Large intestine (tissue), 3 donors: Measurements from ENCODE around the gene AFMID. TPM values are rescaled to one million over a fixed set of nuclear protein-coding genes. Genes with fewer than 3 reads are reported as not detected.
A peak's percentile ranks its signal among the peaks of the same experiment; 100 is the strongest.

Experiments
- DNase-seq, 2 donors: peaks; one replicate each; pipeline versions ENCODE4 v3.0.0 to v3.0.0-alpha.2; 2013
- H3K27ac ChIP-seq: one replicate; pipeline ENCODE4 v1.5.1; 2013; ENCODE audit warnings: low read length
- H3K27me3 ChIP-seq: 2 replicates; pipeline ENCODE4 v1.6.1; 2013; ENCODE audit warnings: low read length; ENCODE audit not compliant: control insufficient read depth, insufficient read depth
- H3K36me3 ChIP-seq: 2 replicates; pipeline ENCODE4 v1.6.1; 2013; ENCODE audit warnings: low read length; ENCODE audit not compliant: control insufficient read depth, insufficient read depth
- H3K4me1 ChIP-seq: one replicate; pipeline ENCODE4 v1.6.1; 2013; ENCODE audit warnings: low read length; ENCODE audit not compliant: control insufficient read depth, insufficient read depth
- H3K4me3 ChIP-seq: one replicate; pipeline ENCODE4 v1.5.1; 2013; ENCODE audit warnings: low read length
- H3K9me3 ChIP-seq: one replicate; pipeline ENCODE4 v1.6.1; 2013; ENCODE audit warnings: mild to moderate bottlenecking, low read depth, low read length, moderate library complexity; ENCODE audit not compliant: control insufficient read depth
- WGBS: methylation state at CpG from one replicate; pipeline ENCODE4 v1.1.5; 2013; ENCODE audit warnings: low lambda C conversion rate; ENCODE audit not compliant: insufficient coverage; 5-methylcytosine and 5-hydroxymethylcytosine counted together
- polyA plus RNA-seq: library from polyadenylated mRNA; unstranded; fragments of 120-200 nt; gene quantifications from one replicate; pipeline ENCODE4 v1.2.1, GENCODE V29; 2013

Gene AFMID
- polyA plus RNA-seq, 1 donor, result 50.8 TPM

DNA sequence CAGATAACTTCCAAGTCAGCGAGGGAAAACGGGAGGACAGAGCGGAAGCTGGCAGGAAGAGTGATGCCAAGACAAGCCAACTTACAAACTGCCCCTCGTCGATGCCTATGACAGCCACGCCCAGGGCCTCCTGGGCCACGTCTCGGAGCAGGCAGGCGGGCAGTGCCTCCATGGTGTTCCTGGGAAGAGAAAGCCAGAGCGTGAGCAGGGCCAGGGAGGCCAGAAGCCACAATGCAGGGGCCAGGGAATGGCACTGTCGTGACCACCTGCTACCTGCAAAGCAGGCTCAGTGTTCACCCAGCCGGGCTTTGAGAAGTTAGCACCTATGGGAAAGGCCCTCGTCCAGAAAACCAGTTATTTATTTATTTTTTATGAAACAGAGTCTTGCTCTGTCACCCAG lies 4.7 kb upstream of the AFMID start:
- Histone ChIP-seq H3K4me3 (no peak overlapping the region), H3K27ac (no peak overlapping the region), H3K36me3 (peaks cover 4% of the 10 kb centered on the region), H3K27me3 (no peaks in the 10 kb centered on the region), H3K4me1 (peaks cover 7% of the 10 kb centered on the region), H3K9me3 (peaks cover 4% of the 10 kb centered on the region)
- no peak for DNase-seq
- 100% methylated on average over 1 of the region's 13 CpGs for WGBS

DNA sequence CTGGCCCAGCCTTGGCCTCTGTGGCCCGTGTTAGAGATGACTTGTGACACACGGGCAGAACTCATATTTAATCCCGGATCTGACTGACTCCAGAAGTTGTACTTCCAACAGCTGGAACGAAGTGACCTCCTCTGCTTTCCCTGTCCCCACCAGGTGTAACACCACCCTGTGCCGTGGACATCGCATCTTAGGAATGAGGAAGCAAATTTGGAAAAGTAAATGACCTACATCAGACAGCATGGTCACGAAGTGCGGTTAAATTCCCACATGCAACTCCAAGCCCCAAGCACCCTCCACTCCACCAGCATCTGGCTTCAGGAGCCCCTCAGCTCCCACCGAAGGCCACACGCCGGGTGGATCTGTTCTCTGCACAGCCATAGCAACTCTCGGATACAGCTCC lies 3.2 kb upstream of the AFMID start:
- Histone ChIP-seq H3K27ac (no peak overlapping the region), H3K4me1 (peaks cover 8% of the 10 kb centered on the region)
- no peak for DNase-seq

DNA sequence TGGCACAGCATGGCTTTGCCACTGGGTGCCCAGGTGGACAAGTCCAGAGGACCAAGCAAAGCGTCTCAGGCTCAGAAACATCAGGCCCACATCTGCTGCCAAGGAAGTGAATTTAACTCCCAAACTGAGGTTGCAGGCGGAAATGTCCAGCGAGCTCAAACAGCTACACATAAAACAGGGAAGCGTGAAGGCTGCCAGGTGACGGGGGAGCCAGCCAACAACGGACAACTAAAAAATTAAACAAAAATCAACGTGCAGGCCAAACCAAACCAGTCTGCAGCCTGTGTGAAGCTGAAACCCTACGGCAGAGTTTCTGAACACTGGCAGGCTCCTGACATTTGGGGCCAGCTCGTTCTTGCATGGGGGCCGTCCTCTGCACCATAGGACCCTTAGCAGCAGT lies 2.8 kb upstream of the AFMID start:
- no peak overlapping the region for H3K27ac ChIP-seq
- no peak overlapping the region for H3K4me3 ChIP-seq
- no peaks in the 10 kb centered on the region for H3K27me3 ChIP-seq
- WGBS, result no CpG with 5 or more reads among the region's 10 CpGs
- peaks cover 4% of the 10 kb centered on the region for H3K36me3 ChIP-seq
- DNase-seq, result no peak
- H3K9me3 ChIP-seq, result peaks cover 4% of the 10 kb centered on the region
- peaks cover 5% of the 10 kb centered on the region for H3K4me1 ChIP-seq

More for the DNA sequence above, 3.2 kb upstream of the AFMID start:
- no CpG with 5 or more reads among the region's 12 CpGs for WGBS
- Histone ChIP-seq H3K9me3 (peaks cover 4% of the 10 kb centered on the region), H3K27me3 (no peaks in the 10 kb centered on the region), H3K4me3 (no peak overlapping the region), H3K36me3 (peaks cover 4% of the 10 kb centered on the region)

DNA sequence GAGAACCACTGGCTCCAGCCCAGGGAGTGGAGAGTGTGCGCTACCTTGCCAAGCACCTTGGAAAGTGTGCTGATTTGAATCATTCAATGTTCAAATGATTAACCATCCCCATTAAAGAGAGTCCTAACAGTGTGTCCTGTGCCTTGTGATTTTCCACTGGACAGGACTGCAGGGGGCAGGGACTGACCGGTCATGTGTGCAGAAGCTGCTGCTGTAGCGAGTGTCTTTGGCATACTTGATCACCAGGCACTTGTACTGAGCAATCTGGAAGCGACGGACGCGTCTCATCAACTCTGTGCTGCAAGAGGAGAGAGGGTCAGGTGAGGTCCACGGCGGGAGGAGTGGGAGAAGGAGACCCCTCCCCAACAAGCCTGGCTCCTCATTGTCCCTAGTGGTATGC lies 2.3 kb upstream of the AFMID start:
- H3K4me3 ChIP-seq, result no peak overlapping the region
- H3K9me3 ChIP-seq, result peaks cover 4% of the 10 kb centered on the region

DNA sequence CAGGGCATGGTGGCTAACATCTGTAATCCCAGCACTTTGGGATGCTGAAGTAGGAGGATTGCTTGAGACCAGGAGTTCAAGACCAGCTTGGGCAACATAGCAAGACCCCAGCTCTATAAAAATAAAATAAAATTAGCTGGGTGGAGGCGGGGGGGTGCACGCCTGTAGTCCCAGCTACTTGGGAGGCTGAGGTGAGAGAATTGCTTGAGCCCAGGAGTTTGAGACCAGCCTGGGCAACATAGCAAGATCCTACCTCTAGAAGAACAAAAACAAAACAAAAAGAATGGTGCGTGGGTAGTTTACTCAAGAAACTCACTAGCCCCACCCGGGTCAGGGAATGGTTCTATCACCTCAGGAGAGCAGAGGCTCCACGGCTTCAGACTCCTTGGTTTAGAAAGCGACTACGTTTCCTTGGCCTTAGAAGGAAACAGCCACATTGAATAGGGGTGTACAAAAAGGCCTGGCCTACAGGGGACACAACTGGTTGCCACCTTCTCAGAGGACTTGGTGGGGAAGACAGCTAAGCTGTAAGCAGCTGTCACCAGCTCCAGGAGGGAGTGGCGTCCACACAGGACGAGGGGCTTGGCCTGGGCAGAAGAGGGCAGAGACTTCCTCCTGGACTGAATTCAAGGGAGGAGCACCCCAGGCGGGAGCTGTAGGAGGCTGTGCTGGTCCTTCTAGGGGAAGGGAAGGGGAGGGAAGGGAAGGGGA lies 1.0 kb upstream of the AFMID start:
- H3K27me3 ChIP-seq, result no peaks in the 10 kb centered on the region
- H3K36me3 ChIP-seq, result peaks cover 10% of the 10 kb centered on the region
- WGBS, result no CpG with 5 or more reads among the region's 10 CpGs
- DNase-seq, result peak in 1 of 2 donors; percentile 37
- H3K4me3 ChIP-seq, result peak overlapping the region; percentile 71
- H3K4me1 ChIP-seq, result peaks cover 5% of the 10 kb centered on the region
- H3K27ac ChIP-seq, result peak overlapping the region; percentile 8
- H3K9me3 ChIP-seq, result peaks cover 4% of the 10 kb centered on the region

More for the DNA sequence above, 2.3 kb upstream of the AFMID start:
- Histone ChIP-seq H3K4me1 (peaks cover 5% of the 10 kb centered on the region), H3K27ac (no peak overlapping the region), H3K27me3 (no peaks in the 10 kb centered on the region), H3K36me3 (peaks cover 4% of the 10 kb centered on the region)
- WGBS, result no CpG with 5 or more reads among the region's 9 CpGs
- no peak for DNase-seq

DNA sequence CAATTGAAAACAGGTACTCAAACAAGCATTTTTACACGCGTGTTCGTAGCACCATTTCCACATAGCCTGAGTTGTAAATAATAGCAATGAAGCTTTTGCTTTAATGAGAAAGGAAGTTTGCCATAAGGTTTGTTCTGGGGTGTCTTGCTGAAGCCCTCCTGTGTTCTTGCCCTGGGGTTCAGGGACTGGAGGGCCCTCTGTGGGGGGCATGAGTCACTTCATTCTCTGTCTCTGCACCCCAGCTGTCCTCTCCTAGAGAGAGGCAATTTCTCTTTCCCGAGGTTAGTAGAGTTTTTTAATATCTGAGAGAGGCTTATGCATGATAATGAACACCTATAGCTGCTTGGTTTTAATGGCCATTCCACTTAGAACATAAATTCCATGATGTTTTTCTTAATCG lies 9.6 kb downstream of the AFMID start:
- peaks cover 21% of the 10 kb centered on the region for H3K36me3 ChIP-seq
- 100% methylated on average over 1 of the region's 5 CpGs for WGBS
- peaks cover 4% of the 10 kb centered on the region for H3K4me1 ChIP-seq
- peaks cover 4% of the 10 kb centered on the region for H3K9me3 ChIP-seq
- H3K27me3 ChIP-seq, result no peaks in the 10 kb centered on the region
- DNase-seq, result no peak
- H3K27ac ChIP-seq, result no peak overlapping the region
- H3K4me3 ChIP-seq, result no peak overlapping the region

DNA sequence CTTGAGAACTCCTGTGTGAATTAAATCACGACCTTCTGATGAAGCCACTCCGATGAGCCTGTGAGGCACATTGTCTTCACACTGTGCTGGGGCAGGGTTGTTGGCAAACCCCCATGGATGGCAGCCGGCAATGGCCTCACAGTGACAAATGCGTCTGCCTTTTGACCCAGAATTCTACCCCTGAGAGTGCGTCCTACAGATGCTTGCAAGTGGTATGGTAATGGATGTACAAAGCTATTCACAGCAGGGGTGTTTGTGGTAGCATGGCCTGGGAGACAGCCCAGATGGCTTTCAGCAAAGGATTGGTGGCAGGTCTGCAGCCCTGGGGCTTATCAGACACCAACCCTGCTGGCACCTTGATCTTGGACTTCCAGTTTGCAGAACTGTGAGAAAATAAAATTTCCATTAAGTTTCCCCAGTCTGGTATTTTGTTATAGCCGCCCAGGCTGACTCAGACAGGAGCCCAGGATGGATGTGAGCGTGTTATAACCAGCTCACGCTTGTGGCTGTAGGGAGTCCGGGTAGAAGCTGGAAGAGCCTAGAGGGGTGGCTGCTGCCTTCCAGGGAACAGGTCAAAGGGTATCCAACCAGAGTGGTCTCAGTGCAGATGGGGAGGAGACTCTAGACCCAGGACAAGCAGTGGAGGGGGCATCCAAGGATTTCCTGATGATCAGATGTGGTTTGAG lies 10.1 kb downstream of the AFMID start:
- Histone ChIP-seq H3K27me3 (no peaks in the 10 kb centered on the region), H3K27ac (no peak overlapping the region), H3K9me3 (peaks cover 4% of the 10 kb centered on the region), H3K4me1 (peaks cover 4% of the 10 kb centered on the region), H3K36me3 (peaks cover 21% of the 10 kb centered on the region), H3K4me3 (no peak overlapping the region)
- DNase-seq, result no peak
- WGBS, result no CpG with 5 or more reads among the region's 9 CpGs

DNA sequence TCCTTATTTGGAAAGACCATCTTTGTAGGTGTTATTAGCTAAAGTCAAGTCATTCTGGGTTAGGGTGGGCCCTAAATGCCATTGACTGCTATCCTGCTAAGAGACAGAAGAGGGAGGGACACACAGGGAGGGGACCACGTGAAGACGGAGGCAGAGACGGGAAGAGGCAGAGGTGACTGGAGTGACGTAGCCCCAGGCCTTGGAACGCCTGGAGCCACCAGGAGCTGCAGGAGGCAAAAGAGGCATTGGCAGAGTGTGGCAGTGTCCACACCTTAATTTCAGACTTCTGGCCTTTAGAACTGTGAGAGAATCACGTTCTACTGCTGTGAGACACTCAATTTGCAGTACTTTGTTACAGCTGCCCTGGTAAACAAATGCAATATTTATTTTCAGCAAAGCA lies 13.3 kb downstream of the AFMID start:
- no CpG with 5 or more reads among the region's 6 CpGs for WGBS
- H3K4me3 ChIP-seq, result no peak overlapping the region
- peaks cover 4% of the 10 kb centered on the region for H3K9me3 ChIP-seq
- H3K36me3 ChIP-seq, result peaks cover 26% of the 10 kb centered on the region
- H3K27ac ChIP-seq, result no peak overlapping the region
- peaks cover 4% of the 10 kb centered on the region for H3K4me1 ChIP-seq
- DNase-seq, result no peak
- no peaks in the 10 kb centered on the region for H3K27me3 ChIP-seq

DNA sequence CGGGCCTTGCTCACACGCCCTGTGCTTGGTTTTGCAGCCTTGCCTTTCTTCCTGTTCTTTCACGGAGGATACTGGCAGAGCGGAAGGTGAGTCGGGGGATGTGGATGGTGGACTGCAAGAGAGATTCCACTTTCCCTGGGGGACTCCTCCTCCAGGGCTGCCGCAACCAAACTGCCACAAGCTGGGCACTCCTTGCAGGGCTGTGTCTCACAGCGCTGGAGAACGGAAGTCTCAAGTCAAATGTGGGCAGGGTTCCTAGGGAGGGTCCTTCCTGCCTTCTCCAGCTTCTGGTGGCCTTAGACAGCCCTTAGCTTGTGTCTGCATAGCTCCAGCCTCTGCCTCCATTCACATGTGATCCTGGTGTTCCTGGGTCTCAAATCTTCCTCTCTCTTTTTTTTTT lies 15.5 kb downstream of the AFMID start:
- Histone ChIP-seq H3K4me3 (no peak overlapping the region), H3K27ac (no peak overlapping the region), H3K9me3 (peaks cover 4% of the 10 kb centered on the region), H3K36me3 (peaks cover 25% of the 10 kb centered on the region), H3K27me3 (no peaks in the 10 kb centered on the region), H3K4me1 (peaks cover 4% of the 10 kb centered on the region)
- WGBS, result no CpG with 5 or more reads among the region's 8 CpGs
- DNase-seq, result no peak

DNA sequence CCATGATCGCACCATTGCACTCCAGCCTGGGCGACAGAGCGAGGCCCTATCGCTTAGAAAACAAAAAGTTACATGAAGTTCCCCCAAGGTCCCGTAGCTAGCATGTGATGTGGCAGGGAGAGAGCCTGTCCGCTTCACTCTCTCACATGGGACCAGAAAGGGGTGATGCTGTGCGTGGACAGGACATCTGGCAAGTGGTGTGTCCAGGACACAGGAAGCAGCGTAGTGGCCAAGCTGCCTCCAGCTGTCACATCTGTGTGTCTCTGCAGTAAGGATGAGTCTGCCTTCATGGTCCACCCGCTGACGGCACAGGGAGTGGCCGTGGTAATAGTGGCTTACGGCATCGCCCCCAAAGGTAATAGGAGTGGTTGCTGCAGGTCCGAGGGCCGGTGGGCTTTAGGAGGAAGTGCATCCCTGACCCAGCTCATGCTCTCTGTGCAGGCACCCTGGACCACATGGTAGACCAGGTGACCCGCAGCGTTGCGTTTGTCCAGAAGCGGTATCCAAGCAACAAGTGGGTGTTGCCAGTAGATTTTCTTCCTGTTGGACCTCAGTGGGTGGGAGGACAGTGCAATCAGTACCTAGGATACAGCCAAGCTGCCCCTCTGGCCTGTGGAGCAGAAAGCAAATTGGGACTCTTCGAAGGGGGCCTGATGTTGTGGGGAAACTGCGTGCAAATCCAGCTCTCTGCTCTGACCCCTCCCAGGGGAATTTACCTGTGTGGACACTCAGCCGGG lies 17.4 kb downstream of the AFMID start:
- no CpG with 5 or more reads among the region's 22 CpGs for WGBS

More for the DNA sequence above, 17.4 kb downstream of the AFMID start:
- Histone ChIP-seq H3K27ac (no peak overlapping the region), H3K4me1 (peaks cover 2% of the 10 kb centered on the region), H3K27me3 (no peaks in the 10 kb centered on the region), H3K36me3 (peaks cover 26% of the 10 kb centered on the region), H3K4me3 (no peak overlapping the region), H3K9me3 (peaks cover 1% of the 10 kb centered on the region)
- no peak for DNase-seq
